ENCODE data around the gene THOP1. TPM values are rescaled to one million over a fixed set of nuclear protein-coding genes. Genes with fewer than 3 reads are reported as not detected.
A peak's percentile ranks its signal among the peaks of the same experiment; 100 is the strongest.
"Not testable (repeated sequence)": the region's sequence is repeated elsewhere in the genome, so short reads cannot be mapped to it uniquely, and the experiment has no call there.

THOP1 gene
- polyA plus RNA-seq, 4 donors, result 28.9 to 62.2 (median 41.2) TPM

DNA sequence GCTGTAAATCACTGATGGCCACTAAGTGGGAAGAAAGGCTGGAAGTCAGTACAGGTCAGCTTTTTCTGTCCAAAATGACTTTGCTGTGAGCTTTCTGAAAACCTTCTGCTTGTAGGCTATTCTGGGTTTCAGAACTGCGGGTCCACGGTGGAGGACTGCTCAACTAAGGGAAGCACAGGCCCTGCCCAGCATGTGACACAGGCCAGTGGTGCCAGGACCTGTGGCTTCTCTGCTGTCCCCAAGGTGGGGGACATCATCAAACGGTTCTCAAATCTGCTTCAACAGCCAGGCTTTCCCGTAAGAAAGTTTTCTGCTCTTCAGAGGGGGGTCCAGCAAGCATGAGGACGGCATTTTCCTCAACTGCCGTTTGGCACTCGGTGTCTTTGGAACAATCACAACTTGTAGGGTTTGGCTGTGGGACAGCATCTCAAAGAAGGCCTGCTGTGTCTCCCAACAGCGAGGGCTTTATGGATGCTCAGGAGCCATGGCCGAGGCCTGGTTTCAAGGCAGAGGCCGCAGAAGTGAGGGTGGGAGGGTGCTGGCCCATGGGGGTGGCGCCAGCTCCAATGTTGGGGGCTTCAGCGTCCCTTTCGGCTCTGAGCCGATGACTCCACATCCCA is 6.1 kb upstream of the THOP1 start:
- no peak for DNase-seq (ENCODE audit: low read depth in 4 of 4, low spot score in 3 of 4)

DNA sequence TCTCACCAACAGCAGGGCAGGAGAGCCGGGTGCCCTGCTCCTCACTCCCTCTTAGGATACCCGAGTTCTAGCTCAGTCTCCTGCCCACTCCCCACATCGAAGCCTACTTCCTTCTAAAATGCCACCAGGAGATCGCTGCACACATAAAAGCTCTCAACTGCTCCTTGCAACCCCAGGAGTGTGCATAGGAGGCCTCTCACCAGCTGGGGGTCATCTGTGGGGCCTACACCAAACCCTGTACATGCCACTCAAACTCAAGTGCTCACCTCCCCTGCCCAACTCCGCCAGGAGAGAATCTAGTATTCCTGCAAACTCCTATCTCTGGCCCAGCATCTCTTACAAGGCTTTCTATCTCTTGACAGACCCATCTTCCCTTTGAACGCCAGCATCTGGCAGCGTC is 5.0 kb upstream of the THOP1 start:
- no peak for DNase-seq (ENCODE audit: low read depth in 4 of 4, low spot score in 3 of 4)

DNA sequence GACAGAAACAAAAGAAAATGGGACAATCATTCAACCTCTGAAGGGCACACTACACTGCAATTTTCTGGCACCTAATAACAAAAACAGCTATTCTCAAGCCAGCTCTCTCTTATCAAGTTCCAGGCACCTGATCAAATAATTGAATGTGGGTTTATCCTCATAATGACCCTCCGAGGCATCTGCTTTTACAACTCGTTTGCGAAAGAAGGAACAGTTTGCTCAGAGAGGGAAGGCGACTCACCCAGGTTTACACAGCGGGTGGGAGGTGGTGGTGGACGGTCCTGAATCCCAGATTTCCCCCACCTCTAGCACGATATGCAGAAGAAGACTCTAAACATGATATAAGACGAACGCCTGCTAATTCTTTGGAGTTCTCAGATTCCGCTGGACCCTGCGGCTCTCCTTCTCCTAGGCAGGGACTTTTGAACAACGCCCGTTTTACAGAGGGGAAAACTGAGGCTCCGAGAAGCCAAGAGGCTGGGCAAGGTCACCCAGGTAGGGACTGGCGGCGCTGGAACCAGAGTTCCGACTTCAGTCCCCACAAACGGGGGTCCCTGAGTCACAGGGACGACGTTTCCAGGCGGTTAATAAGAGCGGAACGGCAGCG is 2.9 kb upstream of the THOP1 start:
- no peak for DNase-seq (ENCODE audit: low read depth in 4 of 4, low spot score in 3 of 4)

DNA sequence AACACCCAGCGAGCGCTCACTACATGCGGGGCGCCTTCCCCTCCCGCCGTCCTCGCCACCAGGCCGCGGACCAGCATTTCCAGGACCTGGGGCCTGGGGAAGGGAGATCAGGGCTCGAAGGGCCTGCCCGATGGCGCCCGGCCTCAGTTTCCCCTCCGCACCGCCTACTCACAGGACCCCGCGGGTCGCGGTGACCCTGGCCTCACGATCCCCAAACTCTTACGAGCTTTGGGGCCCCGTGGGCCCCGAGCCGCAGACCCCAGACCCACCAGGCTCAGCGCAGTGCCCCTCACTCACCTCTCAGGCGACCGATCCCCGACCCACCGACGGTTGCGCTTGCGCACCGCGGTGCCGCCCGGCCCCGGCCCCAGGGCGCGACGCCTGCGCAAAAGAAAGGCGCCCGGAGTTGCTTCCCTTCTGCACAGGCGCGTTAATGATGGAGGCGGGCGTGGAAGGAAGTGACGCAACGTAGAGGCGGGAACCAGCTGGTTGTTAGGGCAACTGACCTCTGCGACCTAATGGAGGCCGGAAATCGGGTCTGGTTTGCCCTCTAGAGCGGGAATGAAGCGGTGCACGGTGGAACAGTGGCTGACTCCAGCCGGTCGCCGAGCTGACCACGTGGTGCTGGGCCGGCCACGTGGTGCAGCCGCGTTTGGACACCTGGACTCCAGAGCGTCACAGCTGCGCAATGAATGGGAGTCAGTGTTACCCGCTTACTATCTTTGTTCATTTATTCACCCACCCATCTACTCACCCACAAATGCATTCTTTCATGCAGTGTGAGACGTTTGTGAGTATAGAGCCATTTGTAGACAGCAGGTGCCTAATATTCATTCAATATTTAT is 2.1 kb upstream of the THOP1 start, which contains the start of gene SGTA:
Gene SGTA, minus strand, starts transcription at position 338 of the 845 bp plus-strand sequence. CDS start 14,205 bp downstream, outside the sequence.
- peak; percentile 97 to 99 (median 98) for DNase-seq (ENCODE audit: low read depth in 4 of 4, low spot score in 3 of 4)

DNA sequence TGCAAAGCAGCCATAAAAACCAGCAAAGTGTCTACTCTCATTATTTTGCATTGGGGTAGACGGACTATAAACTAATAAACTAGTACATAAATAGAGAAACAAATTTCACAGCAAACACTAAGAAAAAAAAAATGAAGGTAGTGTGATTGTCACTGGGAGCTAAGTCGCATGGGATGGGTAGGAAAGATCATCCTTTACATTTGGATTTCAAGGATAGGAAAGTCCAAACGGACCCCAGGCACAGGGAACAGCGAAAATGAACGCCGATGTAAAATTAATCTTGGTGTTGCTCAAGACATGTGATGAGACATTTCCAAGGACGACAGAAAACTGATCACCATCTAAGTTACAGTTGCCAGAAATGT is 1.5 kb upstream of the THOP1 start:
- DNase-seq (ENCODE audit: low read depth in 4 of 4, low spot score in 3 of 4), result no peak

DNA sequence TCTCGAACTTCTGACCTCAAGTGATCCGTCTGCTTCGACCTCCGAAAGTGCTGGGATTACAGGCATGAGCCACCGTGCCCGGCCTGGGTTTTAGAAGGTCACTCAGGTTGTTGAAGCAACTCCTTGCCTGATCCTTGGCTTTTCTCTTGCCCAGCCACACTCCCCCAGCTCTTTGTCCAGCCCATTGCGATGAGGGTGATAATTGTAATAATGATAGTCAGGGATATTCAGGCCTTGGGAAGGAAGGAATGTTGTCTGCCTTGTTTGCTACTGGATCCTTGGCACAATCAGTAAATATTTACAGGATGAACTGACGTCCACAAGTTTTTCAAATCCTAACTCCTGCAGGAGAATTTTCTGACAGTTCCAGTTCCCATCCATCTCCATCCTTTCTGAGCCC is 1.8 kb downstream of the THOP1 start:
- no peak for DNase-seq (ENCODE audit: low read depth in 4 of 4, low spot score in 3 of 4)

DNA sequence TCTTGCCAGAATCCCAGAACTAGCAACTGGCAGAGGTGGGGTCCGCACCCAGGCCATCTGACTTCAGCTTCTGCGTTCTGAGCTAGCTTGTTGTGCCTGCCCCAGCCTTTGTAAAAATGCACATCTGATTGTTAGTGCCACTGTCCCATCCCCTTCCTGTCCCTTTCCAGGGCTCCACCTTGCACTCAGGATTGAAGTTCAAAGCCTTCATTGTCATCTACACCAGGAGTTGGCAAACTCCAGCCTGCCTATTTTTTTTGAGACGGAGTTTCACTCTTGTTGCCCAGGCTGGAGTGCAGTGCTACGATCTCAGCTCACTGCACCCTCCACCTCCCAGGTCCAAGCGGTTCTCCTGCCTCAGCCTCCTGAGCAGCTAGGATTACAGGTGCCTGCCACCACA is 2.9 kb downstream of the THOP1 start:
- no peak for DNase-seq (ENCODE audit: low read depth in 4 of 4, low spot score in 3 of 4)

DNA sequence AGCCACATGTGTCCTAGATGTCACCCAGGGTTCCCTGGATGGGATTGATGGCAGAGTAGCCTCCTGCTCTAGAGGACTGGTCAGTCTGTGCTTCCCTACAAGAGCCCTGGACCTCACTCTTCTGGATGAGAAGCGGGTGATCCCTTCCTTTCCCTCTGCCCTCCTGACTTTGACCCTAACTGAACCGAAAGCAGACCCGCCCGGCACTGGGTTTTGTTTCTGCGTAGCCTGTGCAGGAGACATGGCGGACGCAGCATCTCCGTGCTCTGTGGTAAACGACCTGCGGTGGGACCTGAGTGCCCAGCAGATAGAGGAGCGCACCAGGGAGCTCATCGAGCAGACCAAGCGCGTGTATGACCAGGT is 4.9 kb downstream of the THOP1 start:
- no peak for DNase-seq (ENCODE audit: low read depth in 4 of 4, low spot score in 3 of 4)

DNA sequence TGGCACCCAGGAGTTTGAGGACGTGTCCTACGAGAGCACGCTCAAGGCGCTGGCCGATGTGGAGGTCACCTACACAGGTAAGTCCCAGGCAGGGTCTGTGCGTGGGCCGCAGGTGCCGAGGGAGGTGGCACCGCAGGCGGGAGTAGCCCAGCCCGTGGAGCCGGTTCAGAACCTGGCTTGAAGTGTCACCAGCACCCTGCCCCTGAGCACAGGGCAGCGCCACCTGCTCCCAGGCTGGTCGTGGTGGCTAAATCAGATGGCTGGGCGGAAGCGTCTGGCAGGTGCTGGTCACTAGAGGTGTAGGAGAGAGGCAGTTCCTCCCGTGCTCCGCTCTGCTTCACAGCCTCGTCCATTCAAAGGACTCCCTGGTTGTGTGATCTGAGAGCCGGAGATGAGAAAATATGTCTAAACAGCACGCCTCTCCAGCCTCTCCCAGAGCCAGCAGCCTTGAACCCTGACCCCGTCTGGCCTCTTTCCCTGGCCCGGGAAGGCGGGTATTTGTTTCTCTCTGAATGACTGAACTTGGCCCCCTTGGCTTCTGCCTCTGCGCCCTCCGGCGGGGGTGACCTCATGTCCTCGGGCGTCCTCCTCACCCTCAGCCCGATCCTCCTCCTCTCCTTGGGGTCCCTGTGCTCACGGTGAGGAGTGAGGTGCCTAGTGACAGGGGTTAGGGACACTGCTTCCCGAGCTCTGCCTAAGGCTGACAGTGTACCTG is 5.4 kb downstream of the THOP1 start:
- no peak for DNase-seq (ENCODE audit: low read depth in 4 of 4, low spot score in 3 of 4)

DNA sequence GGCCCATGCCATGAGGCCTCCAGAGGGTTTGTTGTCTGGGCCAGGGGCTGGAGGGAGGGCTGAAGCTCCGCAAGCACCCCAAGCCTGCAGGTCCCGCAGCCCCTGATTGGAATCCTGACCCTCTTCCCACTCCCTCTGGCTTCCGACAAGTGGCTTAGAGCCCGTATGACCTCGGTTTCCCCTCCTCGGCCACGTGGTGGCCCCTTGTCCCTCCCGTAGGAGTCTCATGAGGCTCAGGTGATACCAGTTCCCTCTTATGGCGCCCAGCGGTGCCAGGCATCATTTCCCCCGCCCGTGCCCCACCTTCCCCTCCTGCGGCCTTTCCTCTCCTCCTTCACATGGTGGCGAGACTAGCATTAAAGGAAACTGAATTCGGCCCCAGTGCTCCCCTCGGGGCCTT is 6.1 kb downstream of the THOP1 start:
- DNase-seq (ENCODE audit: low read depth in 4 of 4, low spot score in 3 of 4), result no peak

DNA sequence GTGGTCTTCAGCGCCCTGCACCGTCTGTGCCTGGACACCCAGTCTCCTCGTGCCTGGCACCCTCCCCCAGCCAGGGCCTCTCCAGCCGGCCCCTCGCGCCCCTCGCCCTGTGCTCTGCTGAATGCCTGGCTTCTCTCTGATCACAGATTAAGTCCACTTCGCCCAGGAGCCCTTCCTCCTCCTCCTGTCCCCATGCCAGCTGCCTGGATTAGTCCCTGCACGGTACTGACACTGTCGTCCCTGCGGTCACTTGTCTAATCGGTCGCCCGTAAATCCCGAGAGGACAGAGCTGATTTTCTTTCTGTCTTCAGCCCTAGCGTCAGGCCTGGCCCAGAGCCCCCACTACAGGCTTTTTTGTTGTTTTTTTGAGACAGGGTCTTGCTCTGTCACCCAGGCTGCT is 6.6 kb downstream of the THOP1 start:
- DNase-seq (ENCODE audit: low read depth in 4 of 4, low spot score in 3 of 4), result no peak

DNA sequence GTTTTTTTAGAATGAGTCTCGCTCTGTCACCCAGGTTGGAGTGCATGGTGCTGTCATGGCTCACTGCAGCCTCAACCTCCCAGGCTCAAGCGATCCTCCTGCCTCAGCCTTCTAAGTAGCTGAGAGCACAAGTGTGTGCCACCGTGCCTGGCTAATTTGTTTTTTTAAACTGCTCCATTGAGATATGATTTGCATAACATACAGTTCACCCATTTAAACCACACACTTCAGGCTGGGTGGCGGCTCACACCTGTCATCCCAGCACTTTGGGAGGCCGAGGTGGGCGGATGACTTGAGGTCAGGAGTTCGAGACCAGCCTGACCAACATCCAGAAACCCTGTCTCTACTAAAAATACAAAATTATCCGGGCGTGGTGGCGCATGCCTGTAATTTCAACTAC is 7.4 kb downstream of the THOP1 start:
- DNase-seq (ENCODE audit: low read depth in 4 of 4, low spot score in 3 of 4), result not testable (repeated sequence)

DNA sequence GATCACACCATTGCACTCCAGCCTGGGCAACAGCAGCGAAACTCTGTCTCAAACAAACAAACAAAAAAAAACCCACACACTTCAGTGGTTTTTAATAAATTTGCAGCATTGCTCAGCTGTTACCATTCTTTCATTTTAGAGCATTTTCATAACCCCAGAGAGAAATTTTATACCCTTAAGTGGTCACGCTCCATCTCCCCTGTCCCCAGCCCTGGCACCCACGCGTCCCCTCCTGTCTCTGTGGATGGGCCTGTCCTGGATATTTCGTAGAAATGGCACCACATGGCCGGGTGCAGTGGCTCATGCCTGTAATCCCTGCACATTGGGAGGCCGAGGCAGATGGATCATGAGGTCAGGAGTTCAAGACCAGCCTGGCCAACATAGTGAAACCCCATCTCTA is 7.8 kb downstream of the THOP1 start:
- no peak for DNase-seq (ENCODE audit: low read depth in 4 of 4, low spot score in 3 of 4)

DNA sequence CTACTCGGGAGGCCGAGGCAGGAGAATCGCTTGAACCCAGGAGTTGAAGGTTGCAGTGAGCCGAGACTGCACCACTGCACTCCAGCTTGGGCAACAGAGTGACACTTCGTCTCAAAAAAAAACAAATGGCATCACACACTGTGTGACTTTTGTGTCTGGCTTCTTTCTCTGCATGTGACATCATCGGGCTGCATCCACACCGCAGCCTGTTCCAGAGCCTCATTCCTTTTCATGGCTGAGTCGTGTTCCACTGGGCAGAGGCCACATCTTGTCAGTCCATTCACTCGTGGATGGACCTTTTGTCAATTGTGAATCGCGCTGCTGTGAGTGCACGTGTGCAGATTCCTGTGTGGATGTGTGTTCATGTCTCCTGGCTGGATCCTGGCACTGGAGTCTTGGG is 8.3 kb downstream of the THOP1 start:
- no peak for DNase-seq (ENCODE audit: low read depth in 4 of 4, low spot score in 3 of 4)

DNA sequence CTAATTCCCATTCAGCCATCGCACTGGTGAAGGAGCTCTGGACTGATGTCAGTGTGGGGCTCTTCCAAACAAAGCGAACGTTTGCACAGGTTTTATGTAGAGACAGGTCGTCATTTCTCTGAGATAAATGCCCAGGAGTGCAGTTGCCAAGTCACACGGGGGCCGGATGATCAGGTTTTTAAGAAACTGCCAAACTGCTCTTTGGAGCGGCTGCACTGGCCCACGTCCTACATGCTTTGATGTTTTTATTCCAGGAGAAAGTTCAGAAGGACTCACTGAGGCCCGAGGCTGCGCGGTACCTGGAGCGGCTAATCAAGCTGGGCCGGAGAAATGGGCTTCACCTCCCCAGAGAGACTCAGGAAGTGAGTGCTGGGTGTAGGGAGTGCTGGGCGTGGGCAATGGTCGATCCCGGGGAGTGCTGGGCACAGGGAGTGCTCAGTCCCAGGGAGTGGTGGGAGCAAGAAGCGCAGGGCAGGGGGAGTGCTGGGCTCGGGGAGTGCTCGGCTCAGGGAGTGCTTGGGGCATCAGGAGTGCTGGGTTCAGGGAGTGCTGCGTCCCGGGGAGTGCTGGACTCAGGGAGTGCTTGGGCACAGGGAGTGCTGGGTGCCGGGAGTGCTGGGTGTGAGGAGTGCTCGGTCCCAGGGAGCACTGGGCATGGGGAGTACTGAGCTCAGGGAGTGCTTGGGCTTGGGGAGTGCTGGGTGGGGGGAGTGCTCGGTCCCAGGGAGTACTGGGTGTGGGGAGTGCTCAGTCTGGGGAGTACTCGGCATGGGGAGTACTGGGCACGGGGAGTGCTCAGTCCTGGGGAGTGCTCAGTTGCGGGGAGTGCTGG is 10.7 kb downstream of the THOP1 start:
- no peak for DNase-seq (ENCODE audit: low read depth in 4 of 4, low spot score in 3 of 4)

DNA sequence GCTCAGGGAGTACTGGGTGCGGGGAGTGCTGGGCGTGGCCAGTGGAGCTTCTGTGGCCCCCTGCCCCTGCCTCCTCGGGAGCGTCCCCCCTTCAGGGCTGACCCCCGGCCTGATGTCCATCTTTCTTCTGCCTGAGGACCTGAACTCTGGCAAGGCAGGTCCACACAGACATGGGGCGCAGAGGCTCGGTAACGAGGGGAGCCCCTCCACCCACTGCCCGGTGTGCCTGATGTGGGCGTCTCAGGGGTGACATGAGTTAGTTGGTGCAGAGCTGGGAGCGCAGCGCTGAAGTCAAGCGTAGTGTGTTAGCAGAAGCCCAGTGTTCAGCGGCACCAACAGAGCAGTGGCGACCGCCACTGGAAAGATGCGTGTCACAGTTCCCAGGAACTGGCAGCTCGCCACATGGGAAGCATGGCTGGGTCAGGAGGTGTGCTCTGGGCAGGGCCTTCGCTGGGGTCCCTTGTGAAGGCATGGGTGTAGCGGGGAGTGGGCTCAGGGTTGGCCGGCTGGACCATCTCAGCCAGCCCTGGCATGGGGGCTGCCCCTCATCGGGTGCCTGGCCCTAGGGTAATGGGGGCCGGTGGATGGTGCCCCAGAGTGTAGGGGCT is 11.5 kb downstream of the THOP1 start:
- no peak for DNase-seq (ENCODE audit: low read depth in 4 of 4, low spot score in 3 of 4)

DNA sequence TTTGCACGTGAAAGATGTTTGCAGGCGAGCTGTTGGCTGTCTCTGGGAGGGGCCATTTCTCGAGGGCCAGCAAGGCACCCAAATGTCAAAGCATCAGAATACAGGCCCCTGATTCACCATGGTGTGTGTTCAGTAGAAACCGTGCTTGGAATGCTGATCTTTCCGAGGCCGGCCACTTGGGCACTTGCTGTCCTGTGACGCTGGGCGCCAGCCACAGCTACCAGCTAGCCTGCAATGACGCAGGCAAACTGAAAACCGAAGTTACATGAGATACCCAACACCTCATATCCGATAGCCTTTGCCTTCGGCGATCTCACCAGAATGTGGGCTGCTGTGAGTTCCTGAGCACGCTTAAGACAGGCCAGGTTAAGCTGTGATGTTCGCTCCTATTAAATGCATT is 12.0 kb downstream of the THOP1 start:
- no peak for DNase-seq (ENCODE audit: low read depth in 4 of 4, low spot score in 3 of 4)

DNA sequence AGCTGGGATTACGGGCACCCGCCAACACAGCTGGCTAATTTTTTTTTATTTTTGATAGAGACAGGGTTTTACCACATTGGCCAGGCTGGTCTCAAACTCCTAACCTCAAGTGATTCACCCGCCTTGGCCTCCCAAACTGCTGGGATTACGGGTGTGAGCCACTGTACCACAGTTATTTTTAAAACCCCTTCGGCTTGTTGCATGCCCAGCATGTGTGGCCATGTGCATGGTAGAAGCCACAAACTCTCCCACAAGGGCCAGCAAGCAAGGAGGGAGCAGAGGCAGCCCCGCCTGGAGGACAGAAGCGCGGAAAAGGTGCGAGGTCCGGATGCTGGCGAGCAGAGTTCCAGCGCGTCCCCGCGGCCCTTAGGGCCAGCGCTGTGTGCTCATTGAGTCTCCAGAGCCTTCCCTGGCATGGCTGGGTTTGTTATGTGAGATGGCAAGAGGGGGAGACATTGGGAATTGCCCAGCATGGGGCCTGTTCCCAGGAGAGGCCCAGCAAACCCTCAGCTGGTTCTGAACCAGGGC is 12.9 kb downstream of the THOP1 start:
- DNase-seq (ENCODE audit: low read depth in 4 of 4, low spot score in 3 of 4), result no peak

DNA sequence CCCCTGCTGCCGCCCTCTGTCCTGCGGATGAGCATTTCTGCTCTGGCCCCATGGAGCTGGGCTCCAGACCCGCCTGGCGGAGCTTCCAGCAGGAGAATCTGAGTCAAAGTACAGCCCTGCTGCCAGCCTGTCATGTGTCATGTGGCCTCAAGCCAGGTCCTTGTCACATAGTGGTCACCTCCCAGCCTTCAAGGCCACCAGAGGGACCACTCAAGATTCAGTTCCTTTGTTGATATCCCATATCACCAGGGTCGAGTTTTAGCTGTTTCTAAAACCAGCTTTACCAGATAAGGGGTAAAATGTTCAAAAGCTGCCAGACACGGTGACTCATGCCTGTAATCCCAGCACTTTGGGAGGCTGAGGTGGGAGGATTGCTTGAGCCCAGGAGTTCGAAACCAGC is 13.4 kb downstream of the THOP1 start:
- DNase-seq (ENCODE audit: low read depth in 4 of 4, low spot score in 3 of 4), result no peak
